GM19043 (cell line): ENCODE data around the gene DCTPP1.
"Not testable (repeated sequence)": the region's sequence is repeated elsewhere in the genome, so short reads cannot be mapped to it uniquely, and the experiment has no call there.

Experiments used
- ATAC-seq: cut with Tn5 transposase; IDR thresholded peaks from one replicate; pipeline ENCODE4 v1.9.1; 2021; ENCODE audit warnings: low read depth; ENCODE audit not compliant: unreplicated experiment

The DCTPP1 gene

DNA sequence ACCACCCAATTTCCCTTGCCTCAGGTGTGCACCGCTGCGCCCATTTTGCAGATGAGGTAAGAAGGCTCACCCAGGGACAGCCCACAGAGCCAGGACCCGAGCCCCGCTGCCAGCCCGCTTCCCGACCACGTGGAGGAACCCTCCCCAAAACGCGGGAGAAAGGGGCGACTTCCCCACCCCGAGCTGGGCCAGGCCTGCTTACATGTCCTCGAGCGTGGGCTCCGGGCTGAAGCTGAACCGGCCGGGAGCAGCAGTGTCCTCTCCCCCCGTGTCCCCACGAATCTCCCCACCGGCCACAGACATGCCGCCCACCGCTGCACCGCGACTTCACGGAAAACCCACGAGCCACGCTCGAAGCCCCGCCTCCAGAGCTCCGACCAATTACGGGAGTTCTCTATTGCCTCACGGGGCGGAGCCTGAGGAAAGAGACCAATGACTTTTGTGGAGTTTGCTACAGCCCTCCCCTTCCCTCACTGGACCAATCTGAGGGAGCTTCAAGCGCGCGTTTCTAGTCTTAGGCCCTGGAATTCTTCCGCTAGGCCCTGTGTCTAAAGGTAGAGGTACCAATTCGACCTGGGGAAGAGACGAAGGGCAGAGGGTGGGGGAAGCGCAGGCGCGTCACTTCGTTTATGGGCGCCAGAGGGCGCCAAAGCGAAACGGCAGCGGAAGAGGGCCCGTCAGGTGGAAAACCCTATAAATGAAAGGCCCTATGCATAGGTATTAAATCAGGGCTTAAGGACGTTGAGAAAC, at the start of gene DCTPP1:
Gene DCTPP1 (minus strand): TSS at position 353 of the 750 bp plus-strand sequence. CDS start 50 bp downstream, at position 303.
- ATAC-seq = peak; percentile 96

DNA sequence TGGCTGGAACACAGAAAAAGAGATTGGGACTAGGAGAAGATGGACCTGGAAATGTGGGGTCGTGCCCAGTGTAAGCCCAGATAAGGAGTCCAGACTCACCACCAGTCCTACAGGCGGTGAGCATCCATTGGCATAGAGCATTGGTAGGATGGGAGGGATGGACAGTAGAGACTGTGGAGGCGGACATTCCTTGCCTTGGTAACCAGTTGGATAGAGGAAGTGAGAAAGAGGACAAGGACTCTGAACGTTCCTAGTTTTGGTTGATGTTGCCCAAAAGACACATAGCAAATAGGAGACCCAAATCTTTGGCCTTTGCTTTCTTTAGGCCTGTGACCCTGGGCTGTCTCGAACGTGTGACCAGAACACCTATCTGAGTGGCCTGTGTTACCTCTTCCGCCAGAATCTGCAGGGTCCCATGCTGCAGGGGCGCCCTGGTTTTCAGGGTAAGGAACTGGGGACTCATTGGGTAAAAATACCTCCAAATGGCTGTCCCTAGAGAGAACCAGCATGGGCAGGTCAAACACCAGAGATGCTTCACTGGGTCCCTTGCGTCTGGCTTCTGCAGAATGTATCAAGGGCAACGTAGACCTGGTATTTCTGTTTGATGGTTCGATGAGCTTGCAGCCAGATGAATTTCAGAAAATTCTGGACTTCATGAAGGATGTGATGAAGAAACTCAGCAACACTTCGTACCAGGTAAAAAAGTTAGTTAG, 49.1 kb upstream of the DCTPP1 start:
- no peak for ATAC-seq

DNA sequence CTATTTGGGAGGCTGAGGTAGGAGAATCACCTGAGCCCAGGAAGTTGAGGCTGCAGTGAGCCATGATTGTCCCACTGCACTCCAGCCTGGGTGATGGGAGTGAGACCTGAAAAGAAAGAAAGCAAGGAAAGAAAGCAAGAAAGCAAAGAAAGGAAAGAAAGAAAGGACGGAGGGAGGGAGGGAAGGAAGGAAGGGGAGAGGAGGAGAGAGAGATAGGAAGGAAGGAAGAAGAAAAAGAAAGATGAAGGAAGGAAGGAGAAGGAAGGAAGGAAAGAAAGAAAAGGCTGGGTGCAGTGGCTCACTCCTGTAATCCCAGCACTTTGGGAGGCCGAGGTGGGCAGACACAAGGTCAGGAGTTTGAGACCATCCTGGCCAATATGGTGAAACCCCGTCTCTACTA, 47.9 kb upstream of the DCTPP1 start:
- ATAC-seq = not testable (repeated sequence)

DNA sequence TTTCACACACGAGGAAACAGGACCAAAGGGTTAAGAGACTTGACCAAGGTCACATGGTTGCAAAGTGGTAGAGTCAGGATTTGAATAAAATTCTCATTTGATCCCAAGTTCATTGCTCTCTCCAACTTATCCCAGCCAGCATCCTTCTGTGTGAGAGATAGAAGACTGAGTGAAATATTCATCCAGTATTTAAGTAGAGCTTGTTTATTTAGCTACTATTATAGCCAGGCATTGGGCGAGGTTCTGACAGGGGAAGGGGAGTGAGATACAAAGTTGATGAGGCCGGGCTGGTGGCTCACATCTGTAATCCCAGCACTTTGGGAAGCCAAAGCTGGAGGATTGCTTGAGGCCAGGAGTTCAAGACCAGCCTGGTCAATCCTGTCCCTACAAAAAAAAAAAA, 47.2 kb upstream of the DCTPP1 start:
- ATAC-seq = no peak

DNA sequence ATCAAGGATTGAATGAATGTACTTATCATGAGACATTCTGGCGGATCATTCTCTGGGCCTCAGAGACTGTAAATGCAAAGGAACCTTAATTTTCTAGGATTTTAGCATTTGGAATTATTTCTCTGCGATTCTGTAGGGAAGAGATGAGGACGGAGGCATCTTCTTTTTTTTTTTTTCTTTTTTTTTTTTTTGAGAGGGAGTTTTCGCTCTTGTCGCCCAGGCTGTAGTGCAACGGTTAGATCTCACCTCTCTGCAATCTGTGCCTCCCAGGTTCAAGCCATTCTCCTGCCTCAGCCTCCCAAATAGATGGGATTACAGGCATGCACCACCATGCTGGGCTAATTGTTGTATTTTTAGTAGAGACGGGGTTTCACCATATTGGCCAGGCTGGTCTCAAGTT, 44.9 kb upstream of the DCTPP1 start:
- no peak for ATAC-seq

DNA sequence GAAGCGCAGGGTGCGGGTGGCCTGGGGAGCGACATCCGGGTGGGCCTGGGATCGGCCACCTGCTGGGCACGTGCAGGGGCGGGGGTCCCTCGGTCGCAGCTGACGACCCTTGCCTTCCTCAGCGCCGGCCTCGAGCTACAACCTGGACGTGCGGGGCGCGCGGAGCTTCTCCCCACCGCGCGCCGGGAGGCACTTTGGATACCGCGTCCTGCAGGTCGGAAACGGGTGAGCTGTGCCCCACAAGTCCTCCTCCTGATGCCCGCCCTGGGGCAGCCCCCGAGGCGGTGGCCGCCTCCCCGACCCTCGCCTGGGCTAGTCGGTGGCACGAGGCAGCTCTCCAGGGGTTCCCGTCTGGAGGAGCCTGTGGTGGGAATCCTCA, 44.2 kb upstream of the DCTPP1 start:
- no peak for ATAC-seq

DNA sequence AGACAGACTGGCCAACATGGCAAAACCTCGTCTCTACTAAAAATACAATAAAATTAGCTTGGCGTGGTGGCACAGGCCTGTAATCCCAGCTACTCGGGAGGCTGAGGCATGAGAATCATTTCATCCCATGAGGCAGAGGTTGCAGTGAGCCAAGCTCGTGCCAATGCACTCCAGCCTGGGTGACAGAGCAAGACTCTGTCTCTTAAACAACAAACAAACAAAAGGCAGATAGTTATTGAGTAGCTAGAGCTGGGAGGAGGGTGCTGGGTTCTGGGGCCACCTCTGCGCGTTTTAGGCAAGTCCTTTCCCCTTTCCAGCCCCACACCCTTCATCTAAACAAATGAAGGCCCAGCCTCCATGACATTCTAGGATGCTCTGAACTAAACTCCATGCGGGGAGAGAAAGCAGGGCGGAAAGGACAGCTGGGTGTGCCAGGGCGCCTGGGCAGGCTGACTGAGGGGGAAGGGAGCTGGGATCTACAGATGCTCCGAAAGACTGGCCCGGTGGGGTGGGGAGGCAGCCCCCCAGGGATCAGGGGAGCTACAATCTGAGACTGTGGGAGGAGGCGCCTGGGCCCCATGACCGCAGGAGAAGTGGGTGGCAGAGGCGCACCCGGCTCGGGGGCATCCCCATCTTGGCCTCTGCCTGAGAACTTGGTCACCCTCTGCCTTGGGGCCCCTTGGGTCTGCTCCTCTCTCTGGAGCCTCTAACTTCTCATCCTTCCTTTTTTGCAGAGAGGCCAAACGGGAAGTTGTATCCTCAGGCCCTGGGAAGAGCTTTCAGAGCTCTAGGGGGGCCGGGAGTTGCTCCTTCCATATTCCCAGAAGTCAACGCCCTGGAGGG, 43.6 kb upstream of the DCTPP1 start:
- no peak for ATAC-seq

DNA sequence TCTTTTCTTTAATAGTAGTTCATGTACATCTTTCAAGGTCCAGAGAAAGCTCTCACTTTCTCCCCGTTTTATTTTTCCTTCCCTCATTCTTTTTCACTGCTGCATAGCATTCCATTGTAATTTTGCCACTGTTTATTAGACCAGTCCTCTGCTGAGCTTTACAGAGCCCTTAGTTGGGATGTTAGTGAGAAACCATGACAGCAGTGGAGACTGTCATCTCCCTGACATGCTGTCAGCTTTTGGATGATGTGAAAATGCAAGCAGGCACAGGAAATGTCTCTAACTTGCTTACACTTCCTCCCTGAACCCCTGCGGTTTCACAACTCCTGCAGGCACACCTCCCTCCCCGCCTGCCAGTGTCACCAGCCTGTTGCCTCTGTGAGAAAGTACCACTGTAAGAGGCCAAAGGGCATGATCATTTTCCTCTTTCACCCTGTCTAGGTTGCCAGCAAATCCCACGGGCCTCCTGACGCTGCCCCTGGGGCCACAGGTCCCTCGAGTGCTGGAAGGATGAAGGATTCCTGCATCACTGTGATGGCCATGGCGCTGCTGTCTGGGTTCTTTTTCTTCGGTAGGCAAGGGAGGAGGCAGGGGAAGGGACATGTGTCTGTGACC, 42.6 kb upstream of the DCTPP1 start, which contains the start of gene ITGAL:
Gene ITGAL (plus strand): TSS at position 415 of the 615 bp plus-strand sequence. CDS start 96 bp downstream, at position 511.
- peak; percentile 42 for ATAC-seq

DNA sequence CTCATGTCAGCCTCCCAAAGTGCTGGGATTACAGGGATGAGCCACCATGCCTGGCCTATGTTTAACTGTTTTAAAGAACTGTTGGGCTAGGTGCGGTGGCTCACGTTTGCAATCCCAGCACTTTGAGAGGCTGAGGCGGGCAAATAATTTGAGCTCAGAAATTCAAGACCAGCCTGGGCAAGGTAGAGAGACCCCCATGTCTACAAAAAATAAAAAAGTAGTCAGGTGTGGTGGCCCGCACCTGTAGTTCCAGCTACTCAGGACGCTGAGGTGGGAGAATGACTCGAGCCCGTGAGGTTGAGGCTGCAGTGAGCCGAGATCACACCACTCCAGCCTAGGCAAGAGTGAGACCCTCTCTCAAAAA, 40.8 kb upstream of the DCTPP1 start:
- ATAC-seq = no peak

DNA sequence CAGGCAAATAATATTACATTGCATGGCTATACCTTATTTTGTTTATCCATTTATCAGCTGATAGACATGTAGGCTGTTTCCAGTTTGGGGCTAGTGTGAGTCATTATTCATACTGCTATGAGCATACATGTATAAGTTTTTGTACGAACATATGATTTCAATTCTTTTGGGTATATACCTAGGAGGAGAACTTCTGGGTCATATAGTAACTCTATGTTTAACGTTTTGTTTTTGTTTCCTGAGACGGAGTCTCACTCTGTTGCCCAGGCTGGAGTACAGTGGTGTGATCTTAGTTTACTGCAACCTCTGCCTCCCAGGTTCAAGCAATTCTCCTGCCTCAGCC, 40.3 kb upstream of the DCTPP1 start:
- no peak for ATAC-seq

DNA sequence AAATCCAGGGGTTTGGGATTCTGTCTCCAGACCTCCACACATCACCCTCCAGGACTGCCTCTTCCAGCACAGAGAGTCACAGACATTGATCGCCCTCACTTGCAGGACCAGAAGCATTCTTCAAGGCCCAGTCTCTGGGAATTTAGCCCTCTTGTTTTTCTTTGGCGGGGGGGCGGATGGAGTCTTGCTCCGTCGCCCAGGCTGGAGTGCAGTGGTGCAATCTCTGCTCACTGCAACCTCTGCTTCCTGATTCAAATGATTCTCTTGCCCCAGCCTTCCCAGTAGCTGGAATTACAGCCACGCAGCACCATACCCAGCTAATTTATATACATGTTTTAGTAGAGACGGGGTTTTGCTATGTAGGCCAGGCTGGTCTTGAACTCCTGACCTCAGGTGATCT, 34.2 kb upstream of the DCTPP1 start:
- no peak for ATAC-seq

DNA sequence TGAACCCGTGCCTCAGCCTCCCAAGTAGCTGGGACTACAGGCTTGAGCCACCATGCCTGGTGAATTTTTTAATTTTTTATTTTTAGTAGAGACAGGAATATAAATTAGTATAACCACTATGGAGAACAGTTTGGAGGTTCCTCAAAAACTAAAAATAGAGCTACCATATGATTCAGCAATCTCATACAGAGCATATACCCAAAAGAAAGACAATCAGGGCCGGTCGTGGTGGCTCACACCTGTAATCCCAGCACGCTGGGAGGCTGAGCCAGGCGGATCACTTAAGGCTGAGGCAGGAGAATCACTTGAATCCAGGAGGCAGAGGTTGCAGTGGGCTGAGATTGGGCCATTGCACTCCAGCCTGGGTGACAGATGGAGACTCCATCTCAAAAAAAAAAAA, 31.6 kb upstream of the DCTPP1 start:
- not testable (repeated sequence) for ATAC-seq

DNA sequence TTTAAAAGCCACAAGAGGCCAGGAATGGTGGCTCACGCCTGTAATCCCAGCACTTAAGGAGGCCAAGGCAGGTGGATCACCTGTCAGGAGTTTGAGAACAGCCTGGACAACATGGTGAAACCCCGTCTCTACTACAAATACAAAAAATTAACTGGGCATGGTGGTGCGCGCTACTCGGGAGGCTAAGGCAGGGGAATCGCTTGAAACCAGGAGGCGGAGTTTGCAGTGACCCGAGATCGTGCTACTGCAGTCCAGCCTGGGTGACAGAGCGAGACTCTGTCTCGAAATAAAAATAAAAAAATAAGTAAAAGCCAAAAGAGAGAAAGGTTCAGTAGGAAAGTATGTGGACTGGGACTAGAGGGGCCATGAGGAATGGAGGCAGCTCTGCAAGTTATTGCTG, 29.6 kb upstream of the DCTPP1 start:
- ATAC-seq = no peak

DNA sequence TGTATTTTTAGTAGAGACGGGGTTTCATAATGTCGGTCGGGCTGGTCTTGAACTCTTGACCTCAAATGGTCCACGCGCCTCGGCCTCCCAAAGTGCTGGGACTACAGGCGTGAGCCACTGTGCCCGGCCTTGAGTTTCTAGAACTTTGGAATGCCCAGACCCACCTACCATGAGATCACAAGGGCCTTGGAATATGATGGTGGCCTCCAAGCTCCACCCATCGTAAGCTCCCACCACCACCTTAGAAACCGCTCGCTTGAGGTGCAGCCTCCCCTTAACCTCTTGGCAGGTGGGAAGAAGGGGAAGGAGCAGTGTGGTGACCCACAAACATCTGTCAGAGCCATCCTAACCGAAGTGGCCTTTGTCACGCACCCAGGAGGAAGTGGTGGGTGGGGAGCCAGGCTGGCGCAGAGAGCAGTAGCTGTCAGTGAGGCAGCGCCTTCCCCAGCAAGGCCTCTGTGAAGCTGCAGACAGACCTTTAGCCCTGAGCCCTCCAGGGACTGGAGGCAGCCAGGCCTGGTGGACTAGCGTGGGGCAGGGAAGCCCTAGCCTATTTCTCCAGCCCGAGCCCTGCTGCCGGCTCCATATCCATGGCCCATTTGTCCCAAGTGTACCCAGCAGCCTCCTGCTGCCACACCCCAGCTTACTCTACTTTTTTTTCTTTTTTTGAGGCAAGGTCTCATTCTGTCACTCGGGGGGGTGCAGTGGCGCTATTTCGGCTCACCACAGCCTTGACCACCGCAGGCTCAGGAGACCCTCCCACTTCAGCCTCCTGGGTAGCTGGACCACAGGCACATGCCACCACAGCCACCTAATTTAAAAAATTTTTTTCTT, 28.9 kb upstream of the DCTPP1 start:
- ATAC-seq = peak; percentile 62

DNA sequence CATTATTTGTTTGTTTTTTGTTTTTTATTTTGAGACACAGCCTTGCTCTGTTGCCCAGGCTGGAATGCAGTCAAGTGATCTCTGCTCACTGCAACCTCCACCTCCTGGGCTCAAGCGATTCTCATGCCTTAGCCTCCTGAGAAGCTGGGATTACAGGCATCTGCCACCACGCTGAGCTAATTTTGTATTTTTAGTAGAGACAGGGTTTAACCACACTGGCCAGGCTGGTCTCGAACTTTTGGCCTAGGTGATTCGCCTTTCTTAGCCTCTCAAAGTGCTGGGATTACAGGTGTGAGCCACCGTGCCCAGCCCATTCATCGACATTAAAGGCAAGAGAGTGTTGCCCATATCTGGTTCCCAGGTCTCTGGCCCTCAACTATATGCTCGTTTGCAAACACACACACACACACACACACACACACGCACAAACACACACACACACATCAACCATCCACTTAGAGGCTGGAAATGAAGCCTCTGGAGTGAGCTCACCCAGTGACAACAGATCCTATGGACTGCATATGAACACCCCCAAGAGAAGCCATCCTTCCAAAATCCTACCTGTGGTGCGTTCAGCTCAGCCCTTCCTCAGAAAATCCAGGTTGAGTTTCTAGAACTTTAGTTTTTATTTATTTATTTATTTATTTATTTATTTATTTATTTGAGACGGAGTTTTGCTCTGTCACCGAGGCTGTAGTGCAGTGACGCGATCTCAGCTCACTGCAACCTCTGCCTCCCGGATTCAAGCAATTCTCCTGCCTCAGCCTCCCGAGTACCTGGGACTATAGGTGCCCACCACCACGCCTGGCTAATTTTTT, 28.1 kb upstream of the DCTPP1 start:
- no peak for ATAC-seq

DNA sequence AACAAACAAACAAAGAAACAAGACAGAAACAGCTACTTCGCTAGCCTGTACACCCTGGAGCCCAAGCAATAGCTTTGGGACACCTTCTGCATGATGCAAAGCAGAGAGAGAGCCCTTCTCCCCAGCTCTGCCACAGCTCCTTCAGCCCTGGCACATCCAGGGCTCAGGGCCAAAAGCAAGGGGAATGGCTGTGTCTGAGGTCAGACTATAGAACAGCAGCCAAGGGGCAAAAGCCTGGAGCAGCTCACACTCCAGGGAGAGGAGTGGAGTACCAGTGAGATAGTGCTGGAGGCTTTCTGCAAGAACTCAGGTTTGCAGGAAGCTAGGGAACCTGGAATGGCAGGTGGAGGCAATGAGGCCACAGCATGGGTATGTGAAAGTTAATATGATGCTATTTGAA, 27.4 kb upstream of the DCTPP1 start:
- no peak for ATAC-seq

DNA sequence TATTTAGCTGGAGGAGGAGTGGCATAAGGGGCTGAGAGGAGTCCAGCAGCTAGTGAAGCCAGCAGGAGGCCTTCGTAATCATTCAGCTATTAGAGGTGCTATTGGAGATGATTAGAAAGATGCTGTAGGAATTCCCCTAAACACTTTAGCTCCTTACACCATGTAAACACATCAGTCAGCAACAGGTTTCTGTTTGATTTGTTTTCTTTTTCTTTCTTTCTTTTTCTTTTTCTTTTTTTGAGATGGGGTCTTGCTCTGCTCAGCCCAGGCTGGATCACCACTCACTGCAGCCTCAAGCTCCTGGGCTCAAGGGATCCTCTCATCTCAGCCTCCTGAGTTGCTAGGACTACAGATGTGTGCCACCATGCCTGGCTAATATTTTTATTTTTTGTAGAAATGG, 26.5 kb upstream of the DCTPP1 start:
- ATAC-seq = no peak

DNA sequence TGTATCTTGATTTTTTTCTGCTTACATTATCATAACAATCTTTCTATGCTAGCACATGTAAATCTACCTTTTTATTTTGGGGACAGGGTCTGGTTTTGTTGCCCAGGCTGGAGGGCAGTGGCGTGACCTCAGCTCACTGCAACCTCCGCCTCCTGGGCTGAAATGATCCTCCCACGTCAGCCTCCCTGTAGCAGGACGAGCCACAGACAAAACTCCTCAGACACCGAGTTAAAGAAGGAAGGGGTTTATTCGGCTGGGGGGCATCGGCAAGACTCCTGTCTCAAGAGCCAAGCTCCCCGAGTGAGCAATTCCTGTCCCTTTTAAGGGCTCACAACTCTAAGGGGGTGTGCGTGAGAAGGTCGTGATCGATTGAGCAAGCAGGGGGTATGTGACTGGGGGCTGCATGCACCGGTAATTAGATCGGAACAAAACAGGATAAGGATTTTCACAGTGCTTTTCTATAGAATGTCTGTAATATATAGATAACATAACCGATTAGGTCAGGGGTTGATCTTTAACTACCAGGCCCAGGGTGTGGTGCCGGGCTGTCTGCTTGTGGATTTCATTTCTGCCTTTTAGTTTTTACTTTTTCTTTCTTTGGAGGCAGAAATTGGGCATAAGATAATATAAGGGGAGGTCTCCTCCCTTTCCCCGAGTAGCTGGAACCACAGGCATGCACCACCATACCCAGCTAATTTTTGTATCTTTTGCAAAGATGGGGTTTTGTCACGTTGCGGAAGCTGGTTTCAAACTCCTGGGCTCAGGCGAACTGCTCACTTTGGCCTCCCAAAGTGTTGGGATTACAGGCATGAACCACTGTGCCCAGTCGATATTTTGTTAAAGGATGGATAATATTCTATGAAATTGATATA, 23.1 kb upstream of the DCTPP1 start:
- ATAC-seq = not testable (repeated sequence)
